Gastrocnemius medialis (tissue), 4 donors: ENCODE results near the gene SPECC1L. TPM values are rescaled to one million over a fixed set of nuclear protein-coding genes. Genes with fewer than 3 reads are reported as not detected.
A peak's percentile ranks its signal among the peaks of the same experiment; 100 is the strongest.
"Not testable (repeated sequence)": the region's sequence is repeated elsewhere in the genome, so short reads cannot be mapped to it uniquely, and the experiment has no call there.

ENCODE experiments used
- ATAC-seq, 2 donors: fragments of 150-250 bp; one replicate each; pipeline ENCODE4 v1.9.1; 2016
- DNase-seq, 2 donors: peaks; one replicate each; pipeline ENCODE4 v3.0.0-alpha.2; 2019
- H3K27ac ChIP-seq, 4 donors: fragments of 200-600 bp; sonication (generic); 1 replicate in 1 of 4; 2 replicates in 3 of 4; pipeline ENCODE4 v1.5.1; 2016 to 2018; ENCODE audit warnings: mild to moderate bottlenecking in 2 of 4, moderate library complexity in 1 of 4
- H3K27me3 ChIP-seq, 3 donors: fragments of 200-600 bp; sonication (generic) in 2 of 3; 1 replicate in 1 of 3; 2 replicates in 2 of 3; pipeline versions ENCODE4 v1.5.1 to v1.6.0; 2016 to 2019; ENCODE audit warnings: mild to moderate bottlenecking in 1 of 3, moderate library complexity in 1 of 3
- H3K36me3 ChIP-seq, 2 donors: fragments of 200-600 bp; sonication (generic) in 1 of 2; one replicate each; pipeline ENCODE4 v1.5.1; 2017 to 2018
- H3K4me1 ChIP-seq, 2 donors: fragments of 200-600 bp; sonication (generic) in 1 of 2; one replicate each; pipeline ENCODE4 v1.5.1; 2016 to 2017; ENCODE audit warnings: mild to moderate bottlenecking in 2 of 2
- H3K4me3 ChIP-seq, 4 donors: fragments of 200-600 bp; sonication (generic) in 3 of 4; 1 replicate in 1 of 4; 2 replicates in 3 of 4; pipeline ENCODE4 v1.5.1; 2016 to 2019; ENCODE audit warnings: mild to moderate bottlenecking in 2 of 4
- H3K9me3 ChIP-seq, 3 donors: fragments of 200-600 bp; sonication (generic) in 2 of 3; 1 replicate in 1 of 3; 2 replicates in 2 of 3; pipeline ENCODE4 v1.5.1; 2016 to 2019
- POLR2A ChIP-seq, 2 donors: fragments of 450-650 bp; IDR thresholded peaks; one replicate each; pipeline ENCODE4 v1.6.1; 2017; ENCODE audit warnings: antibody characterized with exemption in 2 of 2, mild to moderate bottlenecking in 2 of 2, moderate library complexity in 2 of 2
- in situ Hi-C, 4 donors: fragments of 200-750 bp; cut with MboI; loops; one replicate each; pipeline versions ENCODE4 v1.15.0 to v1.8.0; 2017; ENCODE audit warnings: low sequenced_read_pairs in 4 of 4
- intact Hi-C: fragments of 100-400 bp; cut with DNase I; formaldehyde crosslinking; loops from one replicate; pipeline ENCODE4 v1.15.1; 2023; ENCODE audit warnings: low total_unique reads
- total RNA-seq, 4 donors: library from RNA; depleted of rRNA; stranded (reverse); fragments of >200 nt; gene quantifications; one replicate each; pipeline versions ENCODE4 v1.1.0 to v1.2.3, GENCODE V29; 2016
- TF ChIP-seq, protein P1 (sequence below), 5 experiments: fragments of 450-650 bp in 3 of 5; fragments of 200-600 bp in 2 of 5; sonication (generic) in 2 of 5; IDR thresholded peaks in 4 of 5; conservative IDR thresholded peaks in 1 of 5; 1 replicate in 4 of 5; 2 replicates in 1 of 5; pipeline ENCODE4 v1.5.1; 2016 to 2019; ENCODE audit warnings: antibody characterized with exemption in 5 of 5, mild to moderate bottlenecking in 3 of 5, moderate library complexity in 3 of 5

Gene SPECC1L
- total RNA-seq, 4 donors from 2014 or later = 16.2 to 19.9 (median 18.7) TPM

DNA sequence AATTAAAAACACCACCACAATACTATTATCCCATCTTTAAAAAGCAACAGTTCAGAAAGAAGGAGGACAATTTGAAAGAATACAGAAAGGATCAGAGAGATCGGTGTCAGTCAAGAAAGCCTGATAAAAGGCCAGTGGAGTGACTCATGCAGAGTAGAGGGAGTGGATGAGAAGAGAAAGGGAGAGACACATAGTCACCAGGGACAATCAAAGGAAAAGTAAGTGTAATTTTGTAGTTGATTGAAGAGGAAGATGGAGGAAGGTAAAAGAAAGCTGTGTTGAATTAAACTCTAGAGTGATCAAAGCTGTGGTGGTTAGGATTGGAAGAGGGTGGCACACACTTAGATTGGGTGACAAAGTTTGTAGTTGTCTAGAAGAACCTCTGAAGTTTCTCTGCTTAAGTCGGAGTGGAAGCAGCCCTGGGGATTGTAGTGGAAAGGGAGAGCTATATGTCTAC, 14.1 kb downstream of the SPECC1L start:
- Histone ChIP-seq H3K9me3 (no peaks in the 10 kb centered on the region), H3K27ac (no peak overlapping the region), H3K4me3 (no peak overlapping the region), H3K36me3 (no peaks in the 10 kb centered on the region), H3K4me1 (peaks cover 43 to 56% of the 10 kb centered on the region in 2 donors), H3K27me3 (no peaks in the 10 kb centered on the region)
- no peak for TF ChIP-seq POLR2A (IDR thresholded peaks at IDR 0.05)
- TF ChIP-seq, protein P1, sequence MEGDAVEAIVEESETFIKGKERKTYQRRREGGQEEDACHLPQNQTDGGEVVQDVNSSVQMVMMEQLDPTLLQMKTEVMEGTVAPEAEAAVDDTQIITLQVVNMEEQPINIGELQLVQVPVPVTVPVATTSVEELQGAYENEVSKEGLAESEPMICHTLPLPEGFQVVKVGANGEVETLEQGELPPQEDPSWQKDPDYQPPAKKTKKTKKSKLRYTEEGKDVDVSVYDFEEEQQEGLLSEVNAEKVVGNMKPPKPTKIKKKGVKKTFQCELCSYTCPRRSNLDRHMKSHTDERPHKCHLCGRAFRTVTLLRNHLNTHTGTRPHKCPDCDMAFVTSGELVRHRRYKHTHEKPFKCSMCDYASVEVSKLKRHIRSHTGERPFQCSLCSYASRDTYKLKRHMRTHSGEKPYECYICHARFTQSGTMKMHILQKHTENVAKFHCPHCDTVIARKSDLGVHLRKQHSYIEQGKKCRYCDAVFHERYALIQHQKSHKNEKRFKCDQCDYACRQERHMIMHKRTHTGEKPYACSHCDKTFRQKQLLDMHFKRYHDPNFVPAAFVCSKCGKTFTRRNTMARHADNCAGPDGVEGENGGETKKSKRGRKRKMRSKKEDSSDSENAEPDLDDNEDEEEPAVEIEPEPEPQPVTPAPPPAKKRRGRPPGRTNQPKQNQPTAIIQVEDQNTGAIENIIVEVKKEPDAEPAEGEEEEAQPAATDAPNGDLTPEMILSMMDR (IDR thresholded peaks at IDR 0.05 in 4 of 5, conservative IDR thresholded peaks at IDR 0.05 in 1 of 5) = no peak
- in situ Hi-C loops = no loop called here
- DNase-seq (no peak), ATAC-seq (no peak)
- intact Hi-C loops = no loop called here

DNA sequence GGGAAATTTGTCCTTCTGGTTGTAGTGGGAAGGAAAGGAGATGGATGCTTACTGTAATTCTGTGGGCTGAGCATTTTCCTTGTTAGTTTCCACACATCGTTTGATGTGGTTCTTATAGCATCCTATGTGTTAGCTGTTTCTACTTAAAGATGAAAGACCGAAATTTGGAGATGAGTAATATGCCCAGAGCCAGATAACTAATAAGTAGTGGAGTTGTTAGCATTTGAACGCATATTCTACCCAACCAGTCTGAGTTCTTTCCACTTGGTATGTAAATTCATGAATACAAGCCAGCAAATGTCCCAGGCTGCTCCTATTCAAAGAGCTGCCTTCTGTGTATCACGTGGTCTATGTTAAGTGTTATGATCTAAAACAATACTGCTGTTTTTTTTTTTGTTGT, 14.6 kb downstream of the SPECC1L start:
- Histone ChIP-seq H3K9me3 (no peaks in the 10 kb centered on the region), H3K27ac (peak overlapping the region in 1 of 4 donors; percentile 22), H3K4me3 (no peak overlapping the region), H3K27me3 (no peaks in the 10 kb centered on the region), H3K36me3 (no peaks in the 10 kb centered on the region), H3K4me1 (peaks cover 47 to 59% of the 10 kb centered on the region in 2 donors)
- ATAC-seq (no peak), DNase-seq (no peak)
- TF ChIP-seq, protein P1 (IDR thresholded peaks at IDR 0.05 in 4 of 5, conservative IDR thresholded peaks at IDR 0.05 in 1 of 5) = no peak
- TF ChIP-seq POLR2A (IDR thresholded peaks at IDR 0.05) = no peak
- in situ Hi-C loops = no loop called here
- intact Hi-C loops = no loop called here

DNA sequence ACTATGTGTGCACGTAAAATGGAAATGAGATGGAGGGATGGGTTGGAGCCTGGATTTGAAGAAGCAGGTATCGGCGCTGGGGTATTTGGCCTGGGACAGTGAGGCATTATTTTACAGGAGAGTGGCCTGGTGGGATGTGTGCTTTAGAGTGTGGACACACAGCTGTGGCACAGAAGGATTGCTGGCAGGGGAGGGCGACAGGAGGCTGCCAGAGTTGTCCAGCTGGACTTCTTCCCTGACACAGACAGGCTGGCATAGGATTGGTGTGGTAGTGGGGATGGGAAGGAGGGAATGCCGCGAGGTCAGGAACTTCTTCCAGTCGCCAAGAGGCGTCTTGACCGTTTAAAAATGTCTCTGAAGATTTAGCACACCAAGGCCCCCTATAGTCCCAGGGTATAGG, 16.6 kb downstream of the SPECC1L start:
- H3K36me3 ChIP-seq, DNase-seq, H3K9me3 ChIP-seq, H3K27me3 ChIP-seq, H3K4me3 ChIP-seq, in situ Hi-C loops, intact Hi-C loops, ATAC-seq: not testable (repeated sequence)
- peaks cover 67 to 77% of the 10 kb centered on the region in 2 donors for H3K4me1 ChIP-seq
- H3K27ac ChIP-seq = peak overlapping the region; percentile 35 to 76 (median 68)

DNA sequence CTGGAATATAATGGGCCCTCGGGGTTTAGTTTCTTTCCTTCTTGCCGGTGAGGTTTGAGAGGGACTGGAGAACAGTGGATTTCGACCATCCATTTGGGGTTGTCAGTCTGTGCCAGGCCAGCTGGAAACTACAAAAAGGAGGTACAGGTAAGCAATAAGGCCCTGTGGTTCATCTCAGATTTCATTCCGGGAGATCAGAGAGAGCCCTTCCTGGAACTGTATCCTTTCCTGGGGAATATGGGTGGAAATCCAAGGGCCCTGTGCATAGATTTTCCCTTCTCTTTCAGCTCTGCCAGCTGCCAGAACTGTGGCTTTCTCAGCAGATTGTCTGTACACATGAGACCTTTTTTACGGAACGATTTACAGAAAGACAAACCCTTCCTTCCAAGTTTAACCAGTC, 17.2 kb downstream of the SPECC1L start:
- intact Hi-C loops, H3K9me3 ChIP-seq, DNase-seq, H3K36me3 ChIP-seq, in situ Hi-C loops, H3K27me3 ChIP-seq, H3K4me3 ChIP-seq: not testable (repeated sequence)
- Histone ChIP-seq H3K4me1 (peaks cover 70 to 79% of the 10 kb centered on the region in 2 donors), H3K27ac (peak overlapping the region; percentile 35 to 76 (median 68))
- ATAC-seq = peak in 1 of 2 donors; percentile 9

DNA sequence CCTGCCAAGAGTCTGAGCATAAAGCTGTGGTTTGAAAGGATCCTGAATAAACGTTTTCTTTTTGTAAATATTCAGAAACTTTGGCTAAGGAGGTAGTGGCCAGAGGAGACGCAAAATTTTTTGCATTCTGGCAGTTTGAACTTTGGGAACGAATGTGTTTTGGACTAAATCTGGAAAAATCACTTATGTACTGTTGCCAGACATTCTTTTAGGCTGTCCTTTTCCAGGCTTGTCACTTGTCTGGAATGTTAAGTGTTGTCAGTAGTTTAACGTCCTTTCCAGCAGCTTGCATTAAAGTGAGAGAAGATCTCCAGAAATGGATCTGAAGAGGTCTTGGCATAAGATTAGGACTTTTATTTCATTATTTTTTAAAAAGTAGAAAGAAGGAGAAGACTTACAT, 18.5 kb downstream of the SPECC1L start:
- H3K9me3 ChIP-seq = no peaks in the 10 kb centered on the region
- H3K36me3 ChIP-seq = no peaks in the 10 kb centered on the region
- H3K4me3 ChIP-seq = no peak overlapping the region
- no peak for TF ChIP-seq POLR2A (IDR thresholded peaks at IDR 0.05)
- TF ChIP-seq, protein P1 (IDR thresholded peaks at IDR 0.05 in 4 of 5, conservative IDR thresholded peaks at IDR 0.05 in 1 of 5) = no peak
- intact Hi-C loops (no loop called here), in situ Hi-C loops (no loop called here)
- peak; percentile 21 to 49 for ATAC-seq
- H3K27ac ChIP-seq = peak overlapping the region; percentile 35 to 76 (median 68)
- H3K27me3 ChIP-seq = no peaks in the 10 kb centered on the region
- H3K4me1 ChIP-seq = peaks cover 74 to 75% of the 10 kb centered on the region in 2 donors
- DNase-seq = no peak

DNA sequence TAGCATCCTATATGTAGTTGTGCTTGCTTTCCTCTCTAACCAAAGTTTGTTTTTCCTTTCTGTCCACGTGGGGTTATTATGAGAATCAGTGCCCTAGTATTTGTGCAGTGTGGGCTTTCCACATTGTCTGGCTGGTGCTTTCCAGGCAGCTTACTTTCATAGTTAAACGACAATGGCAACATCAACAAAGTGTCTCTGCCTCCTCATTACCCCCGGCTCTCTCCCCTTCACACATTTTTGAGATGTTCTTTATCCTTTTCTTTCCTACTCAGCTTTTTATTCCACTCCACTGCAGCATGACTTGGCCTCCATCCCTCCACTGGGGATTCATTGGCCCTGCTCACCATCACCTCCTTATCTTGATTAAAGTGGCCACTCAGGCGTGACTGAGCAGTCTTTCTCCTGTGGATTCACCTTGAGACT, 19.1 kb downstream of the SPECC1L start:
- TF ChIP-seq, protein P1 (IDR thresholded peaks at IDR 0.05 in 4 of 5, conservative IDR thresholded peaks at IDR 0.05 in 1 of 5) = no peak
- TF ChIP-seq POLR2A (IDR thresholded peaks at IDR 0.05) = no peak
- Histone ChIP-seq H3K4me1 (peaks cover 75 to 77% of the 10 kb centered on the region in 2 donors), H3K4me3 (no peak overlapping the region), H3K27ac (peak overlapping the region; percentile 35 to 76 (median 68)), H3K27me3 (no peaks in the 10 kb centered on the region), H3K9me3 (no peaks in the 10 kb centered on the region), H3K36me3 (no peaks in the 10 kb centered on the region)
- in situ Hi-C loops (no loop called here), intact Hi-C loops (no loop called here)
- ATAC-seq = no peak
- DNase-seq = no peak
